ENCODE results near the gene PIP5K1B. TPM values are rescaled to one million over a fixed set of nuclear protein-coding genes. Genes with fewer than 3 reads are reported as not detected.

The PIP5K1B gene
- total RNA-seq, 1 donor from 2014 or later, result not detected

DNA sequence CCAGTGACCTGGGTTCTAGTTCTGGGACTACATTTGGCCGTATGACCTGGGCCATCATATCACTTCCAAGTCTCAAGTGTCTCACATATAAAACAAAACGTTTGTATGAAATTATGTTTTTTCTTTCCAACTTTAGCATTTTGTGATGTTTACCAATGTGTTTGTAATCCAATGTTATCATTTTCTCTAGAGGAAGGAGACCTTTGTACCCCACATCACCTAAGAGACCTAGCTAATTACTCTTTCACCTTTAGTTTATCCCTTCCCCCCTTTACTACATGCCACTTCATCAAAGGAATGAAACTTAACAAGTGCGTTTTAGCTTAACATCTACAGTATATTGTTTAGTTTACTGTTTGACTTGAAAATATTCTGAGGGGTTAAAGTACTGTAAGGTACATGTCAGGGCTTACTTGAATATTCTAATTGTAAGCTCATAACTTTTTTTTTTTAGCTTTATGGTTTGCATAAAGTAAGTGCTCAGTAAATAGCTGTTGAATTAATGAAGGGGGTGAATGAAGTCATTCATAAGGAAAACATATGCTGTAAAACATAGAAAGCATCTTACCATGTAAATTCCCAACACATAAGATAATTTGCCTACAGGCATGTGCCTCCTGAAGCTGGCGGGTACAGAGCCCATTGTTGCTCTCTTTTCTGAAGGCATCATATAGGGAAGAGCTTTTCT lies 2.9 kb downstream of the PIP5K1B start:
- TF ChIP-seq CTCF (conservative IDR thresholded peaks at IDR 0.05; ENCODE audit: low read depth, low read length), result no peak
- no peak for DNase-seq (ENCODE audit: low read depth)

GRCh38 chr9:68708513-68708912 lies 3.5 kb downstream of the PIP5K1B start:
- TF ChIP-seq CTCF (conservative IDR thresholded peaks at IDR 0.05; ENCODE audit: low read depth, low read length), result no peak
- no peak overlapping the region for H3K4me3 ChIP-seq (ENCODE audit: low read depth, low read length)
- no peak for DNase-seq (ENCODE audit: low read depth)

More for the DNA sequence above, 2.9 kb downstream of the PIP5K1B start:
- no peak overlapping the region for H3K4me3 ChIP-seq (ENCODE audit: low read depth, low read length)

DNA sequence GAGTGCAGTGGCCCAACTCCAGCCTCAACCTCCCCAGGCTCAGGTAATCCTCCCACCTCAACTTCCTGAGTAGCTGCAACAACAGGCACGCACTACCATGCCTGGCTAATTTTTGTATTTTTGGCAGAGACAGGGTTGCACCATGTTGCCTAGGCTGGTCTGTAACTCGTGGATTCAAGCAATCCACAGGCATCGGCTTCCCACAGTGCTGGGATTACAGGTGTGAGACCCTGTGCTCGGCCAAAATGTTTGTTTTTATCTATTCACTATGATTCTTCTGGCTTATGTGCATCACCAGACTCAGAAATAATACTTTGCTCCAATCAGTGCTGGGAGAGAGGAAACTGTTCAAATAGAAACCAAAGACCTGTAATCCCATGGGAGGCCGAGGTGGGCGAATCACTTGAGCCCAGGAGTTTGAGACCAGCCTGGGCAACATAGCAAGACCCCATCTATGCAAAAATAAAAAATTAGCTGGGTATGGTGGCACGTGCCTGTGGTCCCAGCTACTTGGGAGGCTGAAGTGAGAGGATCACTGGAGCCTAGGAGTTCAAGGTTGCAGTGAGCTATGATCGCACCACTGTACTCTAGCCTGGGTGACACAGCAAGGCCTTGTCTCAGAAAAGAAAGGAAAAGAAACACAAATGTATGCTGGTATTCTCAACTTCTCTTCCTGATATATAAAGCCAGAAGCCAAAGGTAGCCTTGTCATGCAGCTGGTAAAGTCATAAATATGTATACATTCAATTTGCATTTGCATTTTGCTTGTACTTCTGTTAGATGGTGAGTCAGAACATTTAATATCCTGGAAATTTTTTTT lies 4.5 kb downstream of the PIP5K1B start:
- no peak for TF ChIP-seq CTCF (conservative IDR thresholded peaks at IDR 0.05; ENCODE audit: low read depth, low read length)
- H3K4me3 ChIP-seq (ENCODE audit: low read depth, low read length), result no peak overlapping the region
- no peak for DNase-seq (ENCODE audit: low read depth)

DNA sequence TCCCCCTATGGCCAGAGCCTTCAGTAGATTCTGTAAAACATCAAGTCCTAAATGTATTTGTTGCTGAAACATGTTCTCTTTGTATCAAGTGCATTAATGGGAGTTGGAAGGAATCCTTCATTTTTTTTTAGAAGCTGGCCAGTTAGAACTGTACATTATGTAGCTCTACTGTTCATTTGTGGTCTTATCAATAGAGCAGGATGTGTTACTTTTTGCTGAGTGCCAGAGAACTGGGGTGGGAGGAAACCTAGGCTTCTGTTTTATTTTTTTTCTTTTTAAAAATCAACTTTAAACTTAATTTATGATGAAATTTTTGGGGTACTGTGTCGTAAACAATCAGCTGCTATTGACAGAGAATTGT lies 5.1 kb downstream of the PIP5K1B start:
- no peak overlapping the region for H3K4me3 ChIP-seq (ENCODE audit: low read depth, low read length)
- no peak for DNase-seq (ENCODE audit: low read depth)
- TF ChIP-seq CTCF (conservative IDR thresholded peaks at IDR 0.05; ENCODE audit: low read depth, low read length), result no peak

DNA sequence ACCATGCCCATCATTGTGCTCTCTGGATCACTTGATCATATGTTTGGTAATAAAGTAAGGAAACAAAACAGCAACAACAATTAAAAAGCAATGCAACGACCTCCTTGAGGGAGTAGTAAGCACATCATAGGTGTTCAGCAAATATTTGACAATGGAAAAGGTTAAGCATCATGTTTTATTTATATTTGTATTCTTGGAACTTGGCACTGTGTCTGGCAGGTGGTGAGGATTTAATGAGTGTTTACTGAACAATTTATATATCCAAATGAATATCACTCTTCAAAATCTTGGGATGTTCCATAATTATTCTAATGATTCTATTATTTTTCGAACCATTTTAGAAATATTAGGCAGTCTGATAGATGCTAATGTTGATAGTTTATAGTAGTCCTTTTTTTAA lies 6.2 kb downstream of the PIP5K1B start:
- DNase-seq (ENCODE audit: low read depth), result no peak
- no peak for TF ChIP-seq CTCF (conservative IDR thresholded peaks at IDR 0.05; ENCODE audit: low read depth, low read length)
- no peak overlapping the region for H3K4me3 ChIP-seq (ENCODE audit: low read depth, low read length)

DNA sequence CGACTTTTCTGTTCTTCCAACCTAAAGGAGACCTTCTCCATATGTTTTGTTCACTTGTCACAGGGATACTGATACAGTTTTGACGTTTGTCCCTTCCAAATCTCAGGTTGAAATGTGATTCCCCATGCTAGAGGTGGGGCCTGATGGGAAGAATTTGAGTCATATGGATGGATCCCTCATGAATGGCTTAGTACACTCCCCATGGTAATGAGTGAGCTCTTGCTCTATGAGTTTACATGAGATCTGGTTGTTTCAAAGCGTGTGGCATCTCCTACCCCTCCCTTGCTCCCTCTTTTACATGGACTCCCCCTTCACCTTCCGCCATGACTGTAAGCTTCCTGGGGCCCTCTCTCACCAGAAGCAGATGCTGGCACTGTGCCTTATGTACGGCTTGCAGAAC lies 6.9 kb downstream of the PIP5K1B start:
- no peak for DNase-seq (ENCODE audit: low read depth)
- H3K4me3 ChIP-seq (ENCODE audit: low read depth, low read length), result no peak overlapping the region
- TF ChIP-seq CTCF (conservative IDR thresholded peaks at IDR 0.05; ENCODE audit: low read depth, low read length), result no peak

Measured in epithelial cell of proximal tubule (primary cell).